ENCODE measurements around the gene CCSER1. TPM values are rescaled to one million over a fixed set of nuclear protein-coding genes. Genes with fewer than 3 reads are reported as not detected.

CCSER1 gene
- polyA plus RNA-seq, 3 donors = 0.09 to 0.75 (median 0.13) TPM

DNA sequence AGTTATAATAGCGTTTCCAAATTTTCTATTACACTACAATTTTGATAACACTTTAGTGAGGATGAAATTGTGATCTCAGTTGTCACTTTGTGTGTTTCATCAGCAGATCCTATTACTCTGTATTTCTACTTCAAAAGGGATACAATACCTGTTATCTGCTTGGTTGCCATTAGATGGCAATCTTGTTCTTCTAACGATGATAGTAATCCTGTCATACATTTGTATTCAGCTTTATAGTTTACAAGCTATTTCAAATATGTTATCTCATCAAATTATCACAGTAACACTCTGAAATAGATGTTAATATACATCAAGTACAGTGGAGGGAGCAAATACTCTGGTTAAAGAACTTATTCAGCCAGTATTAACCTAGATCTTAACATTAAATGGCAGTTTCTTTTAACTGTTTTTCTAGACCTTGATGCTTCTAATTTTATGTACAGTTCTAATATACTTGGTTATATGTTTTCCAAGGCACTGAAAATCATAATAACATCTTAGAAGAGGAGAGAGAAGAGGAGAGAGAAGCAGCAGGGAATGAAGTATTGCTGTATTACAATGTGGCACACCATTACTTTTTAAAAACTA is 292.0 kb downstream of the CCSER1 start:
- H3K36me3 ChIP-seq (replicated peaks in 1 of 2; ENCODE audit: control insufficient read depth in 1 of 2, insufficient read depth in 2 of 2, low read length in 2 of 2) = no peaks in the 10 kb centered on the region
- no peak overlapping the region for H3K9ac ChIP-seq (ENCODE audit: insufficient read depth, low read length, poor library complexity, severe bottlenecking)
- H3K27me3 Mint-ChIP-seq (ENCODE audit: low read depth in 3 of 3) = no peaks in the 10 kb centered on the region
- H3K4me2 ChIP-seq (replicated peaks; ENCODE audit: extremely low read depth, low read length, poor library complexity, severe bottlenecking) = no peak overlapping the region
- H3K4me1 ChIP-seq (ENCODE audit: control insufficient read depth in 1 of 2, insufficient read depth in 2 of 2, low read length in 2 of 2) = no peaks in the 10 kb centered on the region
- H3K27me3 ChIP-seq (ENCODE audit: control insufficient read depth in 2 of 2, insufficient read depth in 2 of 2, low read length in 2 of 2) = no peaks in the 10 kb centered on the region
- H2AFZ ChIP-seq (ENCODE audit: insufficient read depth, low read depth, low read length, poor library complexity, severe bottlenecking) = no peak overlapping the region
- H3K27ac Mint-ChIP-seq = no peak overlapping the region
- H3K9me3 Mint-ChIP-seq = peaks cover 0 to 5% (median 0%) of the 10 kb centered on the region in 7 donors
- TF ChIP-seq, protein P1, sequence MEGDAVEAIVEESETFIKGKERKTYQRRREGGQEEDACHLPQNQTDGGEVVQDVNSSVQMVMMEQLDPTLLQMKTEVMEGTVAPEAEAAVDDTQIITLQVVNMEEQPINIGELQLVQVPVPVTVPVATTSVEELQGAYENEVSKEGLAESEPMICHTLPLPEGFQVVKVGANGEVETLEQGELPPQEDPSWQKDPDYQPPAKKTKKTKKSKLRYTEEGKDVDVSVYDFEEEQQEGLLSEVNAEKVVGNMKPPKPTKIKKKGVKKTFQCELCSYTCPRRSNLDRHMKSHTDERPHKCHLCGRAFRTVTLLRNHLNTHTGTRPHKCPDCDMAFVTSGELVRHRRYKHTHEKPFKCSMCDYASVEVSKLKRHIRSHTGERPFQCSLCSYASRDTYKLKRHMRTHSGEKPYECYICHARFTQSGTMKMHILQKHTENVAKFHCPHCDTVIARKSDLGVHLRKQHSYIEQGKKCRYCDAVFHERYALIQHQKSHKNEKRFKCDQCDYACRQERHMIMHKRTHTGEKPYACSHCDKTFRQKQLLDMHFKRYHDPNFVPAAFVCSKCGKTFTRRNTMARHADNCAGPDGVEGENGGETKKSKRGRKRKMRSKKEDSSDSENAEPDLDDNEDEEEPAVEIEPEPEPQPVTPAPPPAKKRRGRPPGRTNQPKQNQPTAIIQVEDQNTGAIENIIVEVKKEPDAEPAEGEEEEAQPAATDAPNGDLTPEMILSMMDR (IDR thresholded peaks at IDR 0.05) = no peak
- no peaks in the 10 kb centered on the region for H4K20me1 ChIP-seq (ENCODE audit: insufficient read depth, low read length)
- intact Hi-C loops (cut with micrococcal nuclease) = no loop called here
- no peaks in the 10 kb centered on the region for H3K36me3 Mint-ChIP-seq
- H3K4me3 Mint-ChIP-seq = no peak overlapping the region
- no peaks in the 10 kb centered on the region for H3K79me2 ChIP-seq (ENCODE audit: insufficient read depth, low read length)
- H3K4me1 Mint-ChIP-seq = no peaks in the 10 kb centered on the region
- WGBS (ENCODE audit: insufficient coverage) = no CpG with 5 or more reads among the region's 2 CpGs
- DNase-seq = no peak
- H3K27ac ChIP-seq (ENCODE audit: low read depth in 1 of 2, low read length in 2 of 2) = no peak overlapping the region
- H3K4me3 ChIP-seq (replicated peaks in 1 of 3; ENCODE audit: low read depth in 2 of 3, low read length in 3 of 3) = no peak overlapping the region
- no peaks in the 10 kb centered on the region for H3K9me3 ChIP-seq (replicated peaks in 1 of 2; ENCODE audit: control insufficient read depth in 1 of 2, insufficient read depth in 1 of 2, low read length in 2 of 2)

DNA sequence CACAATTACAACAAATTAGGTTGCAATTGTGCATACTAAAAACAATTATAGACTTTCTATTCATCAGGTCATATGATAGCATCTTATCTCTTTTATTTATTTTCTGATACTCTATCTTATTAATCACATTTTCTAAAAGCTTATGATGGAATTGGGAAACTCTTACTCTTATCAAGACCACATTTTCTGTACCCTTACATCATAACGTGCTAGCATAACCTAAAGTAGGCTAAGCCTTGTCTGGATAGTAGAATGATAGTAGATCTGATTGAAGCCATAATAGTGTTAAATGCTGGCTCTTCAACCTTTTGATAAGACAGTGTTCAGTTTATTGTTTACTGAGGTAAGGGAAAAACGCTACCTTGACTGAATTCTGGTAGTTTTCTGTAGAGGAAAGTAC is 294.0 kb downstream of the CCSER1 start:
- no peaks in the 10 kb centered on the region for H3K27me3 Mint-ChIP-seq (ENCODE audit: low read depth in 3 of 3)
- no peak overlapping the region for H3K4me3 Mint-ChIP-seq
- Histone ChIP-seq H3K36me3 (replicated peaks in 1 of 2; ENCODE audit: control insufficient read depth in 1 of 2, insufficient read depth in 2 of 2, low read length in 2 of 2) (no peaks in the 10 kb centered on the region), H3K27me3 (ENCODE audit: control insufficient read depth in 2 of 2, insufficient read depth in 2 of 2, low read length in 2 of 2) (no peaks in the 10 kb centered on the region), H3K9me3 (replicated peaks in 1 of 2; ENCODE audit: control insufficient read depth in 1 of 2, insufficient read depth in 1 of 2, low read length in 2 of 2) (no peaks in the 10 kb centered on the region), H3K27ac (ENCODE audit: low read depth in 1 of 2, low read length in 2 of 2) (no peak overlapping the region), H3K9ac (ENCODE audit: insufficient read depth, low read length, poor library complexity, severe bottlenecking) (no peak overlapping the region), H3K4me2 (replicated peaks; ENCODE audit: extremely low read depth, low read length, poor library complexity, severe bottlenecking) (no peak overlapping the region), H4K20me1 (ENCODE audit: insufficient read depth, low read length) (no peaks in the 10 kb centered on the region), H3K4me1 (ENCODE audit: control insufficient read depth in 1 of 2, insufficient read depth in 2 of 2, low read length in 2 of 2) (no peaks in the 10 kb centered on the region), H3K79me2 (ENCODE audit: insufficient read depth, low read length) (no peaks in the 10 kb centered on the region), H3K4me3 (replicated peaks in 1 of 3; ENCODE audit: low read depth in 2 of 3, low read length in 3 of 3) (no peak overlapping the region), H2AFZ (ENCODE audit: insufficient read depth, low read depth, low read length, poor library complexity, severe bottlenecking) (no peak overlapping the region)
- no peaks in the 10 kb centered on the region for H3K36me3 Mint-ChIP-seq
- no peak for DNase-seq
- TF ChIP-seq, protein P1 (IDR thresholded peaks at IDR 0.05) = no peak
- no CpG with 5 or more reads among the region's 2 CpGs for WGBS (ENCODE audit: insufficient coverage)
- intact Hi-C loops (cut with micrococcal nuclease) = no loop called here
- H3K9me3 Mint-ChIP-seq = peaks cover 0 to 5% (median 0%) of the 10 kb centered on the region in 7 donors
- H3K4me1 Mint-ChIP-seq = no peaks in the 10 kb centered on the region
- no peak overlapping the region for H3K27ac Mint-ChIP-seq

Data from CD14-positive monocyte (primary cell).